ENCODE results near the gene PTPRM.

GRCh38 chr18:8084160-8084559, 517.0 kb downstream of the PTPRM start:
- TF ChIP-seq EZH2phosphoT487 (conservative IDR thresholded peaks at IDR 0.05; ENCODE audit: low read length) (no peak), CTCF (IDR thresholded peaks at IDR 0.05; ENCODE audit: insufficient read depth, low read length, poor library complexity, severe bottlenecking) (no peak)

Data from SU-DHL-6 (cell line).